Endothelial cell (in vitro differentiated cells): ENCODE measurements around the gene OR7C2. TPM values are rescaled to one million over a fixed set of nuclear protein-coding genes. Genes with fewer than 3 reads are reported as not detected.

Experiments
- DNase-seq: peaks from one replicate; pipeline ENCODE4 v3.0.0; 2021; ENCODE audit warnings: low spot score
- H3K27ac Mint-ChIP-seq: one replicate; pipeline ENCODE4 v1.8.0; 2021; ENCODE audit warnings: mixed read lengths, inconsistent platforms; ENCODE audit not compliant: unreplicated experiment
- H3K27me3 Mint-ChIP-seq: one replicate; pipeline ENCODE4 v1.8.0; 2021; ENCODE audit warnings: mild to moderate bottlenecking, moderate library complexity, mixed read lengths, inconsistent platforms; ENCODE audit not compliant: unreplicated experiment
- H3K36me3 Mint-ChIP-seq: one replicate; pipeline ENCODE4 v1.8.0; 2021; ENCODE audit warnings: mild to moderate bottlenecking, low read depth, mixed read lengths, inconsistent platforms; ENCODE audit not compliant: unreplicated experiment
- H3K4me1 Mint-ChIP-seq: one replicate; pipeline ENCODE4 v1.8.0; 2021; ENCODE audit warnings: mild to moderate bottlenecking, mixed read lengths, inconsistent platforms; ENCODE audit not compliant: unreplicated experiment
- H3K4me3 Mint-ChIP-seq: one replicate; pipeline ENCODE4 v1.8.0; 2021; ENCODE audit warnings: mild to moderate bottlenecking, mixed read lengths, inconsistent platforms; ENCODE audit not compliant: unreplicated experiment
- H3K9me3 Mint-ChIP-seq: one replicate; pipeline ENCODE4 v1.8.0; 2021; ENCODE audit warnings: mixed read lengths, inconsistent platforms; ENCODE audit not compliant: unreplicated experiment
- CTCF ChIP-seq: fragments of 200-600 bp; sonication (generic); IDR thresholded peaks from one replicate; pipeline ENCODE4 v1.5.0; 2021; ENCODE audit warnings: antibody characterized with exemption; ENCODE audit not compliant: unreplicated experiment
- total RNA-seq: library from RNA; stranded (reverse); fragmentation: NEBNext Ultra II Directional; extraction: Animal tissue kit (Norgen Biotek cat#: 25700); gene quantifications from one replicate; pipeline ENCODE4 v1.2.1, GENCODE V29; 2021; ENCODE audit not compliant: unreplicated experiment

OR7C2 gene
- total RNA-seq, 1 donor from 2014 or later: not detected

DNA sequence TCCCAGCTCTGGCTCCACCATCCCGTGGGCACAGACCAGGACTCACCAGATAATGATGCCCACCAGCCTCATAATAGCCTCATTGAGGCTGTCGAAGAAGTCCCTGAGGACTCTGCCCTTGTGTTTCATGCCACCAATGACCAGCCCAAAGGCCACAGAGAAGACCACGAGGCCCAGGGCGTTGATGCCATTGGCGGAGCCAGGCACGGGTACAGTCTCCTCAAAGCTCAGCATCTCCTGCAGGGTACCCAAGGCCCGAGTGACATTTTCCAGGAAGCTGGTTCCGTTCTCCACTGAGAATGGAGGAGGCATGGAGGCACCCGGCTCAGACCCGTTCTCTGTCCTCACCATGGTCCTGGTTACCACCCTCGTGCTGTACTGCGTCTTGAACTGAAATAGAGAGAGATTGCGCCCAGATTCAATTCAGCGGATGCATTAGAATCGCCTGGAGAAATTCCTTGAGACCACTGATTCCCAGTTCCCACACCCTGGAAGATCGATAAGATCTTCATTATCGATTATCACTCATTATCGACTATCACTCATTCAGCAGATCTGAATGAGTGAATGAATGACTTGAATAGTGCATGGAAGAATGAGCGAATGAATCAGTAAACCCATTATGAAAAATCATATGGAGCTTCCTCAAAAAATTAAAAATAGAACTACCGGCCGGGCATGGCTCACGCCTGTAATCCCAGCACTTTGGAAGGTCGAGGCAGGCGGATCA lies 20.8 kb downstream of the OR7C2 start:
- Mint-ChIP-seq H3K9me3 (peaks cover 11% of the 10 kb centered on the region), H3K4me3 (no peak overlapping the region), H3K27ac (no peak overlapping the region), H3K36me3 (peaks cover 13% of the 10 kb centered on the region), H3K4me1 (no peaks in the 10 kb centered on the region), H3K27me3 (no peaks in the 10 kb centered on the region)
- no peak for TF ChIP-seq CTCF
- no peak for DNase-seq

DNA sequence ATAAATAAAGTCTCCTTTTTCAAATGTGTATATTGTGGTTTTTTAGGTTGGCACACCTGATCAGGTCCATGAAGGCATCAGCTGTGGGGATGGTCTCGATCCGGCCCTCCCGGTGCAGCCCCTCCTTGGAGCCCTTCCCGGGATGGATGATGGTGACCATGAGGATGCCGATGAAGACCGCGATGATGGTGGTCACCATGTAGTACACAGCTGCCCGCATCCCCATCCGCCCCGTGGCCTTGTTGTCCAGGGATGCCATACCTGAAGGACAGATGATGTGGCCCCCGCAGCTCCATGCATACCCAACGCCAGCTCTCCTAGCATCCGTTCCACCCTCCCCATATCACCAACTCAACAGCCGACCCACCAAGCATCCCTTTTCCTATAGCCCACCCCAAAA lies 27.0 kb downstream of the OR7C2 start:
- H3K36me3 Mint-ChIP-seq: no peaks in the 10 kb centered on the region
- H3K9me3 Mint-ChIP-seq: no peaks in the 10 kb centered on the region
- no peak for DNase-seq
- H3K4me3 Mint-ChIP-seq: no peak overlapping the region
- no peak for TF ChIP-seq CTCF
- H3K4me1 Mint-ChIP-seq: no peaks in the 10 kb centered on the region
- H3K27ac Mint-ChIP-seq: no peak overlapping the region
- peaks cover 3% of the 10 kb centered on the region for H3K27me3 Mint-ChIP-seq

- Mint-ChIP-seq H3K27ac (no peak overlapping the region), H3K9me3 (no peaks in the 10 kb centered on the region), H3K4me1 (peaks cover 2% of the 10 kb centered on the region), H3K4me3 (no peak overlapping the region), H3K27me3 (peaks cover 3% of the 10 kb centered on the region), H3K36me3 (no peaks in the 10 kb centered on the region)
- no peak for TF ChIP-seq CTCF
- no peak for DNase-seq
These were observed 30.2 kb downstream of the OR7C2 start for GRCh38 chr19:14971474-14971873.

DNA sequence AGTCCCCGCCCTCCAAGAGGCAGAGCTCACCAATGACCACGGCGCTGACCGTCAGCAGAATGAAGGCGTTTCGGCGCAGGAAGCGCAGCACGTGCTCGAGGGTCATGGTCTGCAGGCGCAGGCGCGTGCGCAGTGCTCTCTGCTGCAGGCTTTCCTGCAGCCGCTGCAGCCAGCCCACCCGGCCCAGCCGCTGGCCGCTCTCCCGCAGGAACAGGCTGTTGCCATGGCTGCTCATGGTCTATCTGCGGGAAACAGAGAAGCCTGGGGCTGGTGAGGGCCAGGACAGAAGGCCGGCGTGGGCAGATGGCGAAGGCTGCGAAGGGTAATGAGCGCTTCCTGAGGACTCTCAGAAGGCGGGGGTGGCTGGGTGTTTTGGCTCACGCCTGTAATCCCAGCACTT lies 31.4 kb downstream of the OR7C2 start:
- Mint-ChIP-seq H3K27me3 (peaks cover 3% of the 10 kb centered on the region), H3K27ac (no peak overlapping the region), H3K36me3 (no peaks in the 10 kb centered on the region)

More for the DNA sequence above, 31.4 kb downstream of the OR7C2 start:
- DNase-seq: no peak
- peaks cover 2% of the 10 kb centered on the region for H3K4me1 Mint-ChIP-seq
- no peak overlapping the region for H3K4me3 Mint-ChIP-seq
- H3K9me3 Mint-ChIP-seq: no peaks in the 10 kb centered on the region
- TF ChIP-seq CTCF: no peak
